K562 (cell line): ENCODE measurements around the gene HTR2B. TPM values are rescaled to one million over a fixed set of nuclear protein-coding genes. Genes with fewer than 3 reads are reported as not detected.

ENCODE experiments used
- ATAC-seq: fragments of 200-7000 bp; cut with Tn5 transposase; 3 replicates; pipeline ENCODE4 v1.9.1; 2020; ENCODE audit warnings: moderate library complexity
- BruUV-seq: library from RNA; stranded (reverse); fragments of 400-500 nt; replicated peaks from 2 replicates; lab custom pipeline; 2021; lab: Mats Ljungman, UMichigan
- CTCF ChIA-PET: fragments of 300-600 bp; formaldehyde crosslinking; extraction: SDS; loops from one replicate; lab custom pipeline; 2021; ENCODE audit warnings: low intra/inter-chr PET ratio; lab: Yijun Ruan, JAX
- POLR2A ChIA-PET: fragments of 300-600, 350-650 bp; sonication (Branson Sonifier 250); formaldehyde crosslinking; extraction: SDS; loops from one replicate; lab custom pipeline; 2021; ENCODE audit warnings: antibody characterized with exemption, inconsistent platforms; lab: Yijun Ruan, JAX
- DNase-seq, 4 experiments: peaks; one replicate each; pipeline versions ENCODE4 v3.0.0 to v3.0.0-alpha.2; 2011 to 2018; ENCODE audit warnings: low spot score in 3 of 4, mixed read lengths in 3 of 4; ENCODE audit errors: extremely low read depth in 1 of 4
- FAIRE-seq: peaks from 2 replicates; lab custom pipeline; 2011; peaks lifted over from hg19 to GRCh38; lab: Jason Lieb, UNC
- H2AFZ ChIP-seq: 2 replicates; pipeline ENCODE4 v1.6.0; 2011; ENCODE audit warnings: low read depth, low read length, control low read depth, inconsistent platforms
- H3K27ac ChIP-seq: fragments of 200-600 bp; 3 replicates; pipeline ENCODE4 v1.8.0; 2011; ENCODE audit warnings: low read depth, mild to moderate bottlenecking, control low read depth, inconsistent platforms, low read length, moderate library complexity, mixed read lengths; ENCODE audit errors: extremely low read depth
- H3K27me3 ChIP-seq, 2 experiments: fragments of 300-600 bp in 1 of 2; 2 replicates in 1 of 2; 3 replicates in 1 of 2; pipeline versions ENCODE4 v1.6.0 to v1.8.0; 2011; ENCODE audit warnings: inconsistent platforms in 2 of 2, low read length in 2 of 2, mild to moderate bottlenecking in 1 of 2, mixed read lengths in 1 of 2, moderate library complexity in 1 of 2; ENCODE audit not compliant: control insufficient read depth in 2 of 2, insufficient read depth in 2 of 2
- H3K36me3 ChIP-seq: fragments of 300-600 bp; 3 replicates; pipeline ENCODE4 v1.8.0; 2011; ENCODE audit warnings: mild to moderate bottlenecking, low read length, inconsistent platforms; ENCODE audit not compliant: control insufficient read depth, insufficient read depth
- H3K4me1 ChIP-seq, 2 experiments: fragments of 200-600 bp in 1 of 2; replicated peaks in 1 of 2; 2 replicates in 1 of 2; 3 replicates in 1 of 2; pipeline versions ENCODE4 v1.5.1 to v1.8.0; 2011; ENCODE audit warnings: inconsistent platforms in 2 of 2, low read length in 2 of 2, mild to moderate bottlenecking in 1 of 2, mixed read lengths in 1 of 2, moderate library complexity in 1 of 2; ENCODE audit not compliant: control insufficient read depth in 2 of 2, insufficient read depth in 2 of 2
- H3K4me2 ChIP-seq: 2 replicates; pipeline ENCODE4 v1.6.1; 2011; ENCODE audit warnings: low read length, control low read depth, inconsistent platforms, mixed read lengths; ENCODE audit not compliant: insufficient read depth
- H3K4me3 ChIP-seq: fragments of 200-600 bp; sonication (generic), shearing (Covaris generic); 2 replicates; pipeline ENCODE4 v1.5.1; 2016; ENCODE audit warnings: control low read depth, inconsistent platforms
- H3K79me2 ChIP-seq: fragments of 200-600 bp; 3 replicates; pipeline ENCODE4 v1.8.0; 2011; ENCODE audit warnings: low read length, inconsistent platforms; ENCODE audit not compliant: control insufficient read depth, insufficient read depth
- H3K9ac ChIP-seq, 2 experiments: 2 replicates each; pipeline versions ENCODE4 v1.6.0 to v1.6.1; 2011; ENCODE audit warnings: low read depth in 2 of 2, low read length in 2 of 2, control low read depth in 1 of 2, inconsistent platforms in 1 of 2, mild to moderate bottlenecking in 1 of 2, mixed read lengths in 1 of 2; ENCODE audit not compliant: insufficient read depth in 1 of 2
- H3K9me1 ChIP-seq: one replicate; pipeline ENCODE4 v1.6.0; 2011; ENCODE audit warnings: inconsistent platforms, mild to moderate bottlenecking, low read length, moderate library complexity; ENCODE audit not compliant: control insufficient read depth, insufficient read depth
- H3K9me3 ChIP-seq: replicated peaks from 2 replicates; pipeline ENCODE4 v1.5.1; 2011; ENCODE audit warnings: low read depth, low read length, inconsistent platforms; ENCODE audit not compliant: control insufficient read depth, insufficient read depth
- H4K20me1 ChIP-seq: replicated peaks from 2 replicates; pipeline ENCODE4 v1.6.1; 2011; ENCODE audit warnings: low read length, inconsistent platforms, mixed read lengths; ENCODE audit not compliant: control insufficient read depth, insufficient read depth
- CBFB ChIP-seq: sonication (generic); formaldehyde crosslinking; IDR thresholded peaks from 2 replicates; pipeline ENCODE4 v1.4.0; 2020; ENCODE audit warnings: mild to moderate bottlenecking, missing genetic modification reagents
- CREBBP ChIP-seq: IDR thresholded peaks from one replicate; pipeline ENCODE4 v1.6.1; 2012; ENCODE audit warnings: low read depth, mild to moderate bottlenecking, control low read depth, inconsistent platforms, low read length
- ELF2 ChIP-seq: fragments of 250-450 bp; sonication (Bioruptor Pico); IDR thresholded peaks from 2 replicates; pipeline ENCODE4 v1.5.0; 2021; ENCODE audit warnings: mild to moderate bottlenecking
- ELF4 ChIP-seq: fragments of 450-650 bp; formaldehyde crosslinking; IDR thresholded peaks from 2 replicates; pipeline ENCODE4 v1.4.0; 2022; ENCODE audit warnings: missing genetic modification characterization
- GATA2 ChIP-seq: sonication (generic); formaldehyde crosslinking; IDR thresholded peaks from 2 replicates; pipeline ENCODE4 v1.4.0; 2020; ENCODE audit warnings: mild to moderate bottlenecking, missing genetic modification reagents
- KLF1 ChIP-seq: fragments of 450-650 bp; IDR thresholded peaks from 2 replicates; pipeline ENCODE4 v1.6.1; 2016; ENCODE audit warnings: missing genetic modification characterization, missing compliant biosample characterization
- L3MBTL2 ChIP-seq: fragments of 450-650 bp; IDR thresholded peaks from 2 replicates; pipeline ENCODE4 v1.6.1; 2016; ENCODE audit warnings: mild to moderate bottlenecking, moderate library complexity
- MAFF ChIP-seq: IDR thresholded peaks from 2 replicates; pipeline ENCODE4 v1.6.1; 2012; ENCODE audit warnings: low read length, improper control_type of control experiment
- NCOA2 ChIP-seq, 2 experiments: fragments of 450-650 bp; IDR thresholded peaks; 2 replicates each; pipeline ENCODE4 v1.6.1; 2018; ENCODE audit warnings: mild to moderate bottlenecking in 2 of 2, moderate library complexity in 1 of 2; ENCODE audit not compliant: partially characterized antibody in 2 of 2
- NFE2 ChIP-seq: IDR thresholded peaks from 2 replicates; pipeline ENCODE4 v1.6.1; 2014; ENCODE audit warnings: antibody characterized with exemption, low read depth
- POLR2AphosphoS2 ChIP-seq: IDR thresholded peaks from 2 replicates; pipeline ENCODE4 v1.6.1; 2012; ENCODE audit warnings: low read length, improper control_type of control experiment
- RBBP5 ChIP-seq: fragments of 200-600 bp; sonication (generic); IDR thresholded peaks from 2 replicates; pipeline ENCODE4 v1.6.1; 2012; ENCODE audit warnings: borderline replicate concordance, mild to moderate bottlenecking, low read length, control low read depth, inconsistent platforms; ENCODE audit not compliant: insufficient read depth, poor library complexity, severe bottlenecking
- SMARCC2 ChIP-seq: fragments of 450-650 bp; IDR thresholded peaks from 2 replicates; pipeline ENCODE4 v1.6.1; 2017; ENCODE audit warnings: antibody characterized with exemption, moderate library complexity, mild to moderate bottlenecking, low read depth
- TAF1 ChIP-seq: IDR thresholded peaks from 2 replicates; pipeline ENCODE4 v1.6.1; 2011; ENCODE audit warnings: mild to moderate bottlenecking, low read length, moderate library complexity; ENCODE audit not compliant: insufficient read depth, control insufficient read depth, severe bottlenecking; ENCODE audit errors: extremely low read depth
- ZNF57 ChIP-seq: fragments of 450-650 bp; formaldehyde crosslinking; IDR thresholded peaks from 2 replicates; pipeline ENCODE4 v1.4.0; 2020; ENCODE audit warnings: mild to moderate bottlenecking, moderate library complexity
- WGBS: fragments of 100-300 bp; shearing (Covaris generic); methylation state at CpG from one replicate; pipeline ENCODE4 v1.1.6; 2016; ENCODE audit warnings: low coverage, mixed read lengths; ENCODE audit not compliant: insufficient coverage; ENCODE audit errors: missing lambda C conversion rate; 5-methylcytosine and 5-hydroxymethylcytosine counted together
- in situ Hi-C: fragments of 300-500 bp; cut with MboI; formaldehyde crosslinking; loops from 4 replicates; pipeline ENCODE4 v1.15.0; 2018; ENCODE audit warnings: inconsistent platforms, mixed read lengths
- intact Hi-C: fragments of 100-400 bp; cut with micrococcal nuclease; formaldehyde crosslinking; loops from 2 replicates; pipeline ENCODE4 v1.14.2; 2022
- polyA plus RNA-seq, 8 experiments: library from polyadenylated mRNA; depleted of rRNA in 4 of 8; stranded (reverse) in 5 of 8; unstranded in 3 of 8; fragments of >200 nt; fragmentation: Nextera tagmentation in 2 of 8; fragmentation: Illumina TruSeq in 1 of 8; extraction: Ambion mirVana in 2 of 8; extraction: Trizol in 1 of 8; gene quantifications; 2 replicates each; pipeline versions ENCODE4 v1.2.1 to v1.2.3, GENCODE V29; 2011 to 2014; ENCODE audit warnings: inconsistent platforms in 1 of 8, missing spikeins in 1 of 8
- total RNA-seq, 7 experiments: library from RNA; depleted of rRNA in 6 of 7; stranded (reverse); fragments of >200 nt in 6 of 7; fragmentation: Illumina TruSeq in 2 of 7; extraction: Trizol in 2 of 7; gene quantifications; 2 replicates each; pipeline versions ENCODE4 v1.2.1 to v1.2.3, GENCODE V29; 2011 to 2021; ENCODE audit warnings: low replicate concordance in 1 of 7
- TF ChIP-seq, protein P1 (sequence below), 2 experiments: IDR thresholded peaks; 2 replicates each; pipeline ENCODE4 v1.6.1; 2011; ENCODE audit warnings: borderline replicate concordance in 1 of 2, control low read depth in 1 of 2, low read depth in 1 of 2, low read length in 1 of 2, mild to moderate bottlenecking in 1 of 2, mixed read lengths in 1 of 2, moderate library complexity in 1 of 2; ENCODE audit not compliant: insufficient read depth in 1 of 2, insufficient read length in 1 of 2, poor library complexity in 1 of 2, severe bottlenecking in 1 of 2; ENCODE audit errors: extremely low read depth in 1 of 2
- TF ChIP-seq, protein P2 (sequence below): IDR thresholded peaks from 3 replicates; pipeline ENCODE4 v1.6.1; 2011; ENCODE audit warnings: borderline replicate concordance, mild to moderate bottlenecking, moderate library complexity; ENCODE audit not compliant: insufficient read length; ENCODE audit errors: extremely low read depth

The HTR2B gene
- total and polyA plus RNA-seq, 9 of the 15 experiments (the other 6 are each of a cell fraction or from before 2014, with no cell fraction given) = not detected

DNA sequence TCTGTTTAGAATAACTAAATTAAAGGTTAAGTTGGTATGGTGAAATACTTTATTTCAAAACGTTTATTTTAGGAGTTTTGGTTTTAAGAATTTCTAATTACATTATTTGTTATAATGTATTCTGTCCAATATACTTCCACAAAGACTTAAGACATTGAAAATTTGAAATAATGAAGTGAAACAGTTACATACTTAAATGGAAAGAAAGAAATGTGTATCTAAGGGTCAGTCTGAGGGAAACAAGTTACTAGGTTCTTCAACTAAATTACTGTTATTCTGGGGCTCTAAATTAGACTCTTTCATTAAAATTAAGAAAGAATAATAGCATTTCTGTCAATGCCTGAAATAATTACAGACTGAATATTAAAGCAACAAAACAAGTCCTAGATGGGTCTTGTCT, 7.7 kb downstream of the HTR2B start:
- Histone ChIP-seq H2AFZ (no peak overlapping the region), H3K4me3 (no peak overlapping the region), H3K27me3 (no peaks in the 10 kb centered on the region), H3K4me2 (no peak overlapping the region), H3K4me1 (no peaks in the 10 kb centered on the region), H3K9me3 (no peaks in the 10 kb centered on the region), H3K36me3 (peaks cover 12% of the 10 kb centered on the region; the same call in 2 of the 3 replicates), H4K20me1 (no peaks in the 10 kb centered on the region), H3K79me2 (no peaks in the 10 kb centered on the region), H3K9ac (no peak overlapping the region), H3K27ac (no peak overlapping the region), H3K9me1 (no peaks in the 10 kb centered on the region)
- TF ChIP-seq GATA2 (CRISPR knock-in tag) = no peak
- TF ChIP-seq, protein P1, sequence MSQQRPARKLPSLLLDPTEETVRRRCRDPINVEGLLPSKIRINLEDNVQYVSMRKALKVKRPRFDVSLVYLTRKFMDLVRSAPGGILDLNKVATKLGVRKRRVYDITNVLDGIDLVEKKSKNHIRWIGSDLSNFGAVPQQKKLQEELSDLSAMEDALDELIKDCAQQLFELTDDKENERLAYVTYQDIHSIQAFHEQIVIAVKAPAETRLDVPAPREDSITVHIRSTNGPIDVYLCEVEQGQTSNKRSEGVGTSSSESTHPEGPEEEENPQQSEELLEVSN (IDR thresholded peaks at IDR 0.05; ENCODE audit: borderline replicate concordance in 1 of 2, extremely low read depth in 1 of 2, insufficient read depth in 1 of 2, insufficient read length in 1 of 2, low read depth in 1 of 2, low read length in 1 of 2, poor library complexity in 1 of 2, severe bottlenecking in 1 of 2) = no peak
- TF ChIP-seq TAF1 = no peak
- TF ChIP-seq NCOA2 (IDR thresholded peaks at IDR 0.05; ENCODE audit: partially characterized antibody in 2 of 2) = no peak
- TF ChIP-seq NFE2 = no peak
- TF ChIP-seq CBFB (CRISPR knock-in tag) = no peak
- no peak for TF ChIP-seq MAFF
- no peak for TF ChIP-seq ELF4 (CRISPR knock-in tag)
- no peak for TF ChIP-seq ELF2 (CRISPR knock-in tag)
- no peak for TF ChIP-seq ZNF57 (CRISPR knock-in tag)
- TF ChIP-seq POLR2AphosphoS2 = no peak
- no peak for TF ChIP-seq KLF1 (tag)
- TF ChIP-seq, protein P2, sequence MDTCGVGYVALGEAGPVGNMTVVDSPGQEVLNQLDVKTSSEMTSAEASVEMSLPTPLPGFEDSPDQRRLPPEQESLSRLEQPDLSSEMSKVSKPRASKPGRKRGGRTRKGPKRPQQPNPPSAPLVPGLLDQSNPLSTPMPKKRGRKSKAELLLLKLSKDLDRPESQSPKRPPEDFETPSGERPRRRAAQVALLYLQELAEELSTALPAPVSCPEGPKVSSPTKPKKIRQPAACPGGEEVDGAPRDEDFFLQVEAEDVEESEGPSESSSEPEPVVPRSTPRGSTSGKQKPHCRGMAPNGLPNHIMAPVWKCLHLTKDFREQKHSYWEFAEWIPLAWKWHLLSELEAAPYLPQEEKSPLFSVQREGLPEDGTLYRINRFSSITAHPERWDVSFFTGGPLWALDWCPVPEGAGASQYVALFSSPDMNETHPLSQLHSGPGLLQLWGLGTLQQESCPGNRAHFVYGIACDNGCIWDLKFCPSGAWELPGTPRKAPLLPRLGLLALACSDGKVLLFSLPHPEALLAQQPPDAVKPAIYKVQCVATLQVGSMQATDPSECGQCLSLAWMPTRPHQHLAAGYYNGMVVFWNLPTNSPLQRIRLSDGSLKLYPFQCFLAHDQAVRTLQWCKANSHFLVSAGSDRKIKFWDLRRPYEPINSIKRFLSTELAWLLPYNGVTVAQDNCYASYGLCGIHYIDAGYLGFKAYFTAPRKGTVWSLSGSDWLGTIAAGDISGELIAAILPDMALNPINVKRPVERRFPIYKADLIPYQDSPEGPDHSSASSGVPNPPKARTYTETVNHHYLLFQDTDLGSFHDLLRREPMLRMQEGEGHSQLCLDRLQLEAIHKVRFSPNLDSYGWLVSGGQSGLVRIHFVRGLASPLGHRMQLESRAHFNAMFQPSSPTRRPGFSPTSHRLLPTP = no peak
- no peak for TF ChIP-seq RBBP5
- no peak for TF ChIP-seq L3MBTL2
- no peak for TF ChIP-seq SMARCC2
- no peak for TF ChIP-seq CREBBP
- in situ Hi-C loops (no loop called here), intact Hi-C loops (no loop called here)
- FAIRE-seq (no peak), DNase-seq (no peak), ATAC-seq (no peak)
- CTCF ChIA-PET = no interaction called here
- POLR2A ChIA-PET = no interaction called here
- 0% methylated on average over 1 of the region's 1 CpG for WGBS
- BruUV-seq = no TSS peak
